Stimulated activated CD4-positive, alpha-beta T cell treated with anti-CD3 and anti-CD28 coated beads, Interleukin-1b, Interleukin-23, amount 100 ng/mL, for 4 hours (primary cell): Measurements from ENCODE around the gene B3GAT1.
"Not testable (repeated sequence)": the region's sequence is repeated elsewhere in the genome, so short reads cannot be mapped to it uniquely, and the experiment has no call there.

Experiments used
- DNase-seq, 2 donors: peaks; one replicate each; pipeline ENCODE4 v3.0.0-alpha.2; 2020; ENCODE audit warnings: low read depth in 2 of 2

The B3GAT1 gene

GRCh38 chr11:134356656-134357544 is 55.1 kb downstream of the B3GAT1 start:
- no peak for DNase-seq

GRCh38 chr11:134355656-134356055 is 56.4 kb downstream of the B3GAT1 start:
- no peak for DNase-seq

DNA sequence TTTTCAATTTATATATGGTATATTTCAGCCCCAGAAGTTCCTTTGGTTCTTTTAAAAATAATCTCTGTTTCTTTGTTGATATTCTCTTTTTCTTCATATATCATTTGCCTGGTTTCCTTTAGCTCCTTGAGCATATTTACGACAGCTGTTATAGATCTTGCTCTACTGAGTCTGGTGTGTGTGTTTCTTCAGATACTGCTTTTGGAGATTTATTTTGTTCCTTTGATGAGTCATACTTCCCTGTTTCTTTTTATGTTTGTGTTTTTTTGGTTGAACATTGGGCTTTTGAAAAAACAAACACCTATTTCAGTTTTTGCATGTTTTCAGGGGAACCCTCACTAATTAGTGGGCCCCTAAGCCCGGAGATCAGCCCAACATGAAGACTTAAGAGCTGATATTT is 56.9 kb downstream of the B3GAT1 start:
- no peak for DNase-seq

- DNase-seq: no peak
Measured at GRCh38 chr11:134352111-134352510, 59.9 kb downstream of the B3GAT1 start.

DNA sequence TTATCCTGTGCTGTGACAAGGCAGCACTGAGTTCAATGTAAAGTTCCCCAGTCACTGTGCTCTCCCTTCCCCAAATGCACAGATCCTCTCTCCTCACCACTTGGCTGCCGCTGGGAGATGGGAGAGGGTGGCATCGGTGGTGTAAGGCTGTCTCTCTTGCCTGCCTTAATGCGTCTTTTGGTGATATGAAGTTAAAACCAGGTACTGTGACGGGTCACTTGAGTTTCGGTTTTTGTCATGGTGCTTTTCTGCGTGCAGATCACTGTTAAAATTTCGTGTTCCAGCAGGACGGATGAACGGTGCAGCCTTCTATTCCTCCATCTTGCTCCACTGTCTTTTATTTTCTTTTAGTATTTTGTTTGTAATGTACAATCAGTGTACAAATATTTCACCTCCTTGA is 61.7 kb downstream of the B3GAT1 start:
- no peak for DNase-seq

DNA sequence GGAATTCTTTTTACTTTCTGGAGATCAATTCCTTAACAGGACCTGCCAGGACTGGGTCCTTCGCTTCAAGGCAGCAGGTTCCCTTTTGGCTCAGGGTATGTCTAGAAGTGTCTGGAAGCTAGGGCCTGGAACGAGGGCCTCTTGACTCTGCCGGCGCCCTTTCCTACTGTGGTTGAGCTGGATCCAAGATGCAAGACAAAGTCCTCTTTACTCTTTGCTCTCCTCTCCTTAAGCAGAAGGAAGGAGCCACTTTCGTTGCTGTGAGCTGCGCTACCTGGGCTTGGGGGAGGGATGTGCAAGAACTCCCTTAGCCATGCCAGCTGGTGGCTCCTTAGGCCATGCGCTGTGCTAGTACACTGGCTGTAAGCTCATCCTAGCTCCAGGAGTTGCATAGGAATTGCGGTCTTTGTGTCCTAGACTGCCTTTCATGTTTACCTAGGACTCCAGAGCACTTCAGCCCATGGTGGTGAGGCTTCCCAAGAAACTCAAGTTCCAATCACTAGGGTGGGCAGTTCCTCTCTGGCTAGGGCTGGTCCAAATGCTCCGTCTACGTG is 62.2 kb downstream of the B3GAT1 start:
- DNase-seq: no peak

DNA sequence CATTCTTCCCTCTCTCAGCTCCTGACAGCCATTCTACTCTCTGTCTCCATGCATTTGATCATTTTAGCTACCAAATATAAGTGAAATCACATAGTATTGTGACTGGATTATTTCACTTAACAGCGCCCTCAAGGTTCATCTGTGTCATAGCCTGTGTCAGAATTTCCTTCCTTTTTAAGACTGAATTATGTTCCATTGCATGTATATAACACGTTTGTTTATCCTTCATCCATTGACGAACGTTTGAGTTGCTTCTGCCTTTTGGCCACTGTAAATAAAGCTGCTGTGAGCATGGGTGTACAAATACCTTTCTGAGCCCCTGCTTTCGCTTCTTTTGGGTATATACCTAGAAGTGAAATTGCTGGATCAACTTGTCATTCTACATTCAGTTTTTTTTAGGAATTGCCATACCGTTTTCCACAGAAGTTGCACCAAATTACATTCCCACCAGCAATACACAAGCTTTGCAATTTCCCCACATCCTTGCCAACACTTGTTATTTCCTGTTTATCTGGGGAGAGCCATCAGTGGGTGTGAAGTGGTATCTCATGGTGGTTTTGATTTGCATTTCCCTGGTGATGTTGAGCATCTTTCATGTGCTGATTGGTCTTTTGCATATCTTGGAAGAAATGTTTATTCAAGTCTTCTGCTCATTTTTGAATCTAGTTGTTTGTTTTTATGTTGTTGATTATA is 62.8 kb downstream of the B3GAT1 start:
- no peak for DNase-seq

DNA sequence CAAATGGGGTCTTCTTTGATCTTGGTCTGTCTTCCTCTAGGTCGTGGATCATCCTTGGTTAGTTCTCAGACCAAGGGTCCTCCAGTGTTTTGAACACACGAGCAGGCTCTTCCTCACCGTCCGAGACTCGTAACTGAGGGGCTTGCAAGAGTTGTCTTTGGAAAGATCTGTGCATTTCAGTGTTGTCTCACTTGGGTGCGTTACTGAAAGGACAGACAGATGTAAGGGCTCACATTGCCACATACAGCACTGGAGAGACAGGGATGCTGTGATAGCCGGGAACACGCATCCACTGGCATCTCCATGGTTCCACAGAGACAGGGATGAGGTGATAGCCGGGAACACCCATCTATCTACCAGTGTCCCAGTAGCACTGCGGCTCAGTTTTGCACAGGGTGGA is 64.6 kb downstream of the B3GAT1 start:
- DNase-seq: no peak

GRCh38 chr11:134346976-134347350 is 65.1 kb downstream of the B3GAT1 start:
- DNase-seq: no peak

DNA sequence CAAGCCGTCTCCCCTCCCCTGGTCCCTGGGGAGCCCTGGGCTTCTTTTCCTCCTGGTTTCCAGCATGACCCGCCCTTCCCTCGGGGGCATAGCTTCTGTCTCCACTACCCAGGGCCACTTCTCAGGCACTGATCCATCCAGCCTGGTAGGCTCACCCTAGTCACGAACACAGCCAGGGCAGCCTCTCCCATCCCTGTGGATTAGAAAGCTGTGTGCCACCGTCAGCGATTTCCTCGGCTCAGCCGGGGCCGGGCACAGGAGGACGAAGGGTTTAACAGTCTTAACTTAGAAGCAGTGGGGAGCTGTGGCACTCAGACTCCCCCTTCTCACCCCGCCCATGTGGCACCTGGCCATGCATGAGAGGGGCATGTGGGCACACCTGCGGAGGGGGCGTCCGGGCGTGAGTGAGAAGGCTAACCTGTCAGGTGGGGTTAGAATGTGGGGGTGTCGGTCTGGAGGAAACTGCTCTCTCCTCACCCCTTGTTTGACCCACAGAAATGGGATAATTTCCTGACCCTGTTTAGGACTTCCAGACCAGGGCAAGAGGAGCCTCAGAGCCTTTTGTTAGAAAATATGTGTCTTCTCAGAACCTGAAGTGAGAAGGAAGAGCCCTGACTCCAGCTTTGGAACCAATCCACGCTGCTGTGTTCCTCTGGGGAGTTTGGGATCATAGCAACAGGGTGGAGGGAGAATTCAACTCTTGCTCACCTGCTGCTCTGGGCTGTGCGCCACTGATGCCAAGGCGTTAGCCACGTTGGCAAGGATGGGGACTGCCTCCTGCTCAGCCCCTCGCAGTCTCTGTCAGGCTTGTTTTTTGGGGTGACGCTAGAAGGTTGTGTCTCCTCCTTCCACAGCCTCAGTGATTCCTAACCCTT is 65.7 kb downstream of the B3GAT1 start:
- DNase-seq: no peak

GRCh38 chr11:134345237-134345550 is 66.8 kb downstream of the B3GAT1 start:
- no peak for DNase-seq

DNA sequence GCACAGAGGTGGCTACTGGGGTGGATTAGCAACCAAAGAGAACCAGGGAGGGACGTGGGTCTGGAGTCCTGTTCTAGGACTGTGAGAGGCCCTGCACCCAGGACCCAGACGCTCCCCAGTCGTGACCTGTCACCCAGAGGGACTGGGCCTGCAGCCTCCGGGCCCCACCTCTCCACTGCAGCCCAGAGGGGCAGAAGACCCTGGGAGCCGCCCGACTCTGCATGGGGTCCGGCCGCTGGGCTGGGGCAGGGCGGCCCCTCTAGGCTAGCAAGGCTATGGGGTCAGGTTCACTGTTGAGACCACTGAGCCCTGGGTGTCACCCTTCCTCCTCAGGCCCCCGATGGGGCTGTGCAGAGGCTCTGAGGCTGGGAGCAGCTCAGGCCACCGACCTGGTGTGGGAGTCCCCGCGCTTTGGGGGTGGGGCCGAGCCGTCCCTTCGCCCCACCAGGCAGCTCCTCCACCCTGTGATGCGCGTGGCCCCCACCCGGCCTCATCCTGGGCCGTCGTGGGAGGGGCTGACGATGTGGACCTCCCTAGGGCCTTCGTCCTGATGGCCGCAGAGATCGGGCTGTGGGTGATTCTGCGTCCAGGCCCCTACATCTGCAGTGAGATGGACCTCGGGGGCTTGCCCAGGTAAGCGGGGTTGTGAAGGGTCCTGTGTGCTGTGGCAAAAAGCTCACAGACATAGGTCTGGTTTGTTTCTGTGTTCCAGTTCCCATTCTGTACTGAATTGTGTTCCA is 67.4 kb downstream of the B3GAT1 start:
- not testable (repeated sequence) for DNase-seq

DNA sequence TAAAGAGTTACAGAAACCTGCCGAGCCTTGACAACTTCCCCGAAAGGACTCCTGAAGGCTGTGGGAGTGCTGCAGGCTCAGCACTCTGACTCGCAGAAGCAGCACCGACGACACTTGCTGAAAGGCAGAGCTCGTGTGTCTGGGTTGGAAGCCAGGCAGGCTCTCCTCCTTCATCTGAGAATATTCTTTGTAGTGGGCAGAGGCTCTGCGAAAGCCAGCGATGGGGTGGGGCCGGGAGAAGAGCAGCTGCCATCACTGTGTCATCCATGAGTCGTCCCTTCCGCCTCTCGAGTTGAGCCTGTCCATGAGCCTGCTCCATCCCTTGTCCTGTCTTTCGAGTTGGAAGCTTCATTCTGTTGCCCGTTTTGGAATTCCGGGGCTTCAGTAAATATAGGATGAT is 68.4 kb downstream of the B3GAT1 start:
- no peak for DNase-seq

DNA sequence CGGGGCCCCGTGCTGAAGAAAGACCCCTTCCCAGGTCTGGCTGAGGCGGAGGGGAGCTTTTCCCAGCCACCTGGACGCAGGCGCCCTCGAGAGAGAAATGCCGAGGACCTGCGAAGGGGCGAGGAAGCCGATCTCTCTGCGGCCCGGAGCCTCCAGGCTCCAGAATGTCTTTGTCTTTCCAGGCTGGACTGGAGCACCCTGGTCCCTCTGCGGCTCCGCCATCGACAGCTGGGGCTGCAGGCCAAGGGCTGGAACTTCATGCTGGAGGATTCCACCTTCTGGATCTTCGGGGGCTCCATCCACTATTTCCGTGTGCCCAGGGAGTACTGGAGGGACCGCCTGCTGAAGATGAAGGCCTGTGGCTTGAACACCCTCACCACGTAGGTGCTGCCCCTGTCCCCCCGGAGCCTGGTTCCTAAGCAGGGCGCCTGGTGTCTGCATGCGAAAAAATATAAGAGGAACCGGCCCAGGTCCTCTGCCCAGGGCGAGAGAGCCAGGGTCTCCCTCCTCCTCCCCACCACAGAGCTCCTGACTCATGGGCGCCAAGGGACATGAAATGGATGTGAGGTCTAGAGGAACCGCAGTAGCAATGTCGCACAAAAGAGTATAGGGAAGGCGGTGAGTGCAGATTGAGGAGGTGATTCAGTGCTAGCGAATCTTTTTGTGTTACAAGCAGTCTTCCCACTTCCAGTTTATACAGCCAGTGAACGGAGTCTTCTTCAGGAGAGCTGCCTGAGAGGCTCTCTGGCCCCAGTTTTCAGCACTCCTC is 69.3 kb downstream of the B3GAT1 start:
- no peak for DNase-seq

GRCh38 chr11:134341805-134342571 is 70.1 kb downstream of the B3GAT1 start:
- no peak for DNase-seq

- DNase-seq: no peak
Measured at GRCh38 chr11:134340354-134340964, 71.6 kb downstream of the B3GAT1 start.

DNA sequence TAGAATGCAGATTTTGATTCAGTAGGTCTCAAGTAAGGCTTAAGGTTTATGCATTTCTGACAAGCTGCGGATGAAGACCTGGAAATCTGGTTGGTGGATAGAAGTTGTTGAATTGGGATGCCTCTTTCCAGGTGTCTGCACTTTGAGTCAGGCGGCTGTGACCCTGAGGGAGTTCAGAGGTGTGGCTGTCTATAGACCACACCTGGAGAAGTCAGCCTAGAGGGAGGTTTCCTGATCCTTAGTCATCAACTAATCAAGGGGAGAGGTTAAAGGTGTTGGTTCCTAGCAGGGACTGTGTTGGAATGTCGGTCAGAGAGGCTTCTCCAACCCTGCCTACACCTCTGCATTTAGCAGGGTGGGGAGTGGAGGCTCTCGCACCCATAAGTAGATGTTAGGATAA is 72.3 kb downstream of the B3GAT1 start:
- DNase-seq: no peak

DNA sequence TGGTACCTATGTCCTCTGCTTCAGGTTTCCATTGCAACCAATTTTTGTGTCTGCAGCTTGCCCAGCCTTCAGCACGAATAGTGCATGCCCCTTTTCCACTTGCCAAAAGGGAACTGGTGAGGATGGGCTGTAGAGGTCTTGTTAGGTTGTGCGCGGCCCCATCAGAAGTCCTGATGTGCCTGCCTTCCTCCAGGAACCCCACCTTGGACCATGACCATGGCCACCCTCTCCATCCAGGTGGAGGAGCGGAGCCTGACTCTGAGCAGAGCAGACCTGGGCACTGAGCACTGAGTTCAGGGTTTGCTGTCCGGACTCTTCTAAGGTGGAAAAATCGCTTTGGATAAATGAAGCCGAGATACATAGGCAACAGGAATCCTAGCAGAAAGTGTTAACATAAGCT is 73.4 kb downstream of the B3GAT1 start:
- no peak for DNase-seq

GRCh38 chr11:134338068-134338467 is 74.0 kb downstream of the B3GAT1 start:
- DNase-seq: no peak
